CD4-positive, alpha-beta T cell treated with Interleukin-12 subunit alpha and Interleukin-12 subunit beta, for 1 hour (primary cell): ENCODE results near the gene CFAP46.

ENCODE experiments used
- DNase-seq: peaks from one replicate; pipeline ENCODE4 v3.0.0-alpha.2; 2020

CFAP46 gene

DNA sequence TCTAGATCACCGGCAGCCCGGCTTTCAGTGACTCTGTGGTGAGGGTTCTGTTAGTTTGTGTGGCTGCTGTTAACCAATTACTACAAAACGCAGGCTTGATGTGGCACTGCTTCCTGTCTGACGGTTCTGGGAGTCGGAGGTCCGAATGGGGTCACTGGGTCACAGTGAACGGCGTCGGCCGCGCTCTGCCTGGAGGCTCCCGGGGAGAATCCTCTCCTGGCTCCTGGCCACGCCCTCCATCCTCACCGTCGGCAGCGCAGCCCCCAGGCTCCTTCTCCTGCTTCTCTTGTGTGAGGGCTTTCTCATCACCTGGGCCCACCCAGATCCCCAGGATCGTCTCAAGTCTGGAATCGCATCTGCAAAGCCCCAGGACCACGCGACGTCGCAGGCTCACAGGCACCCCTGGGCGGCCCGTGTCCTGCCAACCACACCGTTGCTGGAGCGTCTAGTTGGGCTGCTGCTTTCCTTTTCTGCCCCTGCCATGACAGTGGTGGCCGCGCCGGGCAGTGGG is 124.6 kb downstream of the CFAP46 start:
- no peak for DNase-seq

DNA sequence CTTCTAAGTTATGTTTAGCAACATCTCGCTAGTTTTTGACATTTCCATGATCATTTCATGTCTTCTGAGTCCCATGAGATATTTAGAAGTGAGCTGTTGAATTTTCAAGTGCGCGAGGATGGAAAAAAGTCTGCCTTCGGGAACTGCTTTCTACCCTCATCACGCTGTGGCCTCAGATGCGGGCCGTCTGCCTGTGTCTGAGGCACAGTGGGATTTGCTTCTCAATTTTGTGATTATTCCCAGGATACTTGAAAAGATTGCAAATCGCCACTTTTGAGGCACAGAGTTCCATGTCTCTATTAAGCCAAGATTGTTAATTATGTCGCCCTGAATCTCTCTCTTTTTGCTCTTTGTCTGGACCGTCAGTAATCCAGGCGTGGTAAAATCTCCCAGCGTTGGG is 125.7 kb downstream of the CFAP46 start:
- DNase-seq, result no peak

- no peak for DNase-seq
Observed at GRCh38 chr10:132815168-132815857, 127.1 kb downstream of the CFAP46 start.

DNA sequence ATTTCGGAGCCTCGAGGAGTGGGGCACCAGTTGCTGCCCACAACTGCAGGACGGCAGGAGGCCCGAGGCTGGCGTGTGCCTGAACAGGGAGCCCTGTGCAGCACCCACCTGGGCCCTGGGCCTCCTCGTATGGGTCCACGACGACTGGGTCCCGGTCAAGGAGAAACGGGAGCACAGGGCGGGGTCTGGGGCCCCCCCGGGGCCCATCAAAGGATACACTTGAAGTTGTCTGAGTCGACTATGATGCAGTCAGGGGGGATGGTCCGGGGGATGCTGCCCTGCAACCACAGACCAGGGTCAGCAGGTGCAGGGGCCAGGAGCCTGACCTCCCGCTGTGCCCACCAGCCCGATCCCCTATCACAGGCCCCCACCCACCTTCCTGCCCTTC is 127.9 kb downstream of the CFAP46 start:
- no peak for DNase-seq

DNA sequence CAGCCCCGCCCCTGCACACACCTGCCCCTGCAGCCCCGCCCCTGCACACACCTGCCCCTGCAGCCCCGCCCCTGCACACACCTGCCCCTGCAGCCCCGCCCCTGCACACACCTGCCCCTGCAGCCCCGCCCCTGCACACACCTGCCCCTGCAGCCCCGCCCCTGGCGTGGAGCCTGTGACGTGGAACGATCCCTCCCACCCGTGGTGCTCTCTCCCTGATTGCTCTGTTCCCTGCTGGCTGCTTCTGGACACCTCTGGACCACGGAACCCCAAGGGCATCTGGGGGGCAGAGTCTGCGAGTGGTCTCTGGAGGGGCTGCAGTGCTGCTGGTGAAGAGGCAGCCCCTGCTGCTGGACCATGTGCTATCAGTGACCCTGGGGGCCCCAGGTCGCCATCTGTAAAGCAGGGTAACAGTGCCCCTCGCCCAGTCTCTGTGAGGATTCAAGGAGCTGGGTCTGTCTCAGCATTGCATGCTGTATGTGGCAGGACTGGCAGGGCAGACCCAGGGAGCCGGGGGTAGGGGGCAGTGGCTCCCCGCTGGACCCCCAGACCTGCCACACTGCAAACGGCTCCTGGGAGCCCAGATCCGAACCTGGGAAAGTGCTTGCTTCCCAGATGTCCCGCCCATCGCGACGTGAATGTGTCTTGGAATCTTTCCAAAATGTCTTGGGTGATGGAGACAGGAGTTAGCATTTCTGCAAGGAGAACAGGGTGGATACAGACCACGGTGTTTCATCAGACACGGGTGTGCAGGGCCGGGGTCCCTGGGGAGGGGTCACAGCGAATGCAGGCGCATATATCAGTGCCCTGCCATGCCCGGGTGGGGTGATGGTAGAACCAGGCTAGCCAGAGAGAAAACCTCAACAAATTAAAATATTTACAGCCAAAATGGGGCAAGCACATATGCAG is 128.6 kb downstream of the CFAP46 start:
- DNase-seq, result no peak

DNA sequence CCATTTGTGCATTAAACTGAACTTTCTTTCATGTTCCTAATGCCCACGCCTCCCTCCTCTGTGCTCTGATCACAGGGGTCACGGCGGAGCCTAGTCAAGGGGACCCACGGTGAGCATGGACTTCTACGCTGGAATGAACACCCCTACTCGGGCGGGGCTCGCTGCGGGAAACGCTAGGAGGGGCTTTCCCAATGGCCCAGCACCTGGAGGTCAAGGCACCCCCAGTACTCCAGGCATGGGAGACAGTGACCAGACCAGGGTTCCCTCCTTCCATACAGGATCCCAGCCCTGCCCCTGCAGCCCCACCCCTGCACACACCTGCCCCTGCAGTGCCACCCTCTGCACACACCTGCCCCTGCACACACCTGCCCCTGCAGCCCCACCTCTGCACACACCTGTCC is 129.4 kb downstream of the CFAP46 start:
- DNase-seq, result no peak

DNA sequence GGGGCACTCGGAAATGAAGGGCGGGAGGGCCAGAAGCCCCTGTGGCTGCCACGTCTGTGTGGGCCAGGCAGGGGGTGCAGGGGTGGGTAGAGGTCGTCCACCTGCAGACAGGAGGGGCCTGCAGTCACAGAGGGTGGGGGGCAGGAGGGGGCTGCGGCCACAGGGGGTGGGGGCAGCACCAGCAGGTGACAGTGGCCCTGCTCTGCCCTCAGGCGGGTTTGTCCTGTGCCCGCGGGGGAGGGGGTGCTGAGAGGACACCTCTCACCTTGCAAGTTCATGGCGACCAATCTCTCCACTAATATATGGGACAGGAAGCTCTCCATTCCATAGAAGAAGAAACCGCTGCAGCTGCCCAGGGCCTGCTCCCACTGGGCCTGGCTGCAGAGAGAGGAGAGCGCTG is 129.8 kb downstream of the CFAP46 start:
- no peak for DNase-seq

GRCh38 chr10:132811891-132812481 is 130.4 kb downstream of the CFAP46 start:
- no peak for DNase-seq

DNA sequence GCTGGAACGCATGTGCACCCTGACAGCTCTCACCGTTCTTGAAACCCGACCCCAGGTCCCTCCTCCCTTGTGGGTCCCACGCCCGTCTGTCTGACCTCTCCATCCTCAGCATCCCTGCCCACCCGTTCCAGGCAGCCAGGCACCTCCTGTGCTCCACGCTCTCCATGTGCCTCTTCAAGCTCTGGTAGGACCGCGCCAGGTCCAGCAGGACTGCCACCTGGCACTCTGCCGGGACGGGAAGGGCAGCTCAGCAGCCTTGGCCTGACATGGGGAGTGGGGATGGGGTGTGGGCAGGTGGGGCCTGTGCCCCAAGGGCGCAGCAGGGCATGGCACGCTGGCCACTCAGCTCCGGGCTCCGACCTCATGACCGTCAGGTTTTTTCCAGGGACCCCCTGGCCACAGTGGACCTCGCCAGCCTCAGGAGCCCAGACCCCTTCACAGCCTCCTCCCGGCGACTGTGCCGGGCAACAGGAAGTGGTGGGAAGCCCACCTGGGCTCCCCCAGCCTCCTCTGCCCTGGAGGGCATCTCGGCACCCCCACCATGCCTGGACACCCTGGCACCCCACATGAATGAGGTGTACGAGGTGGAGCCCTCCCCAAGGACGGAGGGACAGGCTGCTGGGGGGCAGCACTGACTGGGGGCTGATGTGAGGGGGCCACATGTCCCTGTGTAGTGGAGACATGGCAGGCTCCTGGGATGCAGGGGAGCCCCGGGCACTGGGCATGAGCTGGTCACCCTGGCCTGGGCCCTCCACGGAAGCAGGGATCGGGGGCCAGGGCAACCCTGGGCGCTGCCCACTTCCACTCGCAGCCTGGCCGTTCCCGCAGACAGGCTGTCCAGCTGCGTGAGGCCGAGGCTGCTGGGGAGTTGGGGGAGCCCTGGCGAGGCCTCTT is 131.3 kb downstream of the CFAP46 start:
- DNase-seq, result no peak

- DNase-seq, result no peak
Observed at GRCh38 chr10:132810141-132810806, 132.1 kb downstream of the CFAP46 start.

DNA sequence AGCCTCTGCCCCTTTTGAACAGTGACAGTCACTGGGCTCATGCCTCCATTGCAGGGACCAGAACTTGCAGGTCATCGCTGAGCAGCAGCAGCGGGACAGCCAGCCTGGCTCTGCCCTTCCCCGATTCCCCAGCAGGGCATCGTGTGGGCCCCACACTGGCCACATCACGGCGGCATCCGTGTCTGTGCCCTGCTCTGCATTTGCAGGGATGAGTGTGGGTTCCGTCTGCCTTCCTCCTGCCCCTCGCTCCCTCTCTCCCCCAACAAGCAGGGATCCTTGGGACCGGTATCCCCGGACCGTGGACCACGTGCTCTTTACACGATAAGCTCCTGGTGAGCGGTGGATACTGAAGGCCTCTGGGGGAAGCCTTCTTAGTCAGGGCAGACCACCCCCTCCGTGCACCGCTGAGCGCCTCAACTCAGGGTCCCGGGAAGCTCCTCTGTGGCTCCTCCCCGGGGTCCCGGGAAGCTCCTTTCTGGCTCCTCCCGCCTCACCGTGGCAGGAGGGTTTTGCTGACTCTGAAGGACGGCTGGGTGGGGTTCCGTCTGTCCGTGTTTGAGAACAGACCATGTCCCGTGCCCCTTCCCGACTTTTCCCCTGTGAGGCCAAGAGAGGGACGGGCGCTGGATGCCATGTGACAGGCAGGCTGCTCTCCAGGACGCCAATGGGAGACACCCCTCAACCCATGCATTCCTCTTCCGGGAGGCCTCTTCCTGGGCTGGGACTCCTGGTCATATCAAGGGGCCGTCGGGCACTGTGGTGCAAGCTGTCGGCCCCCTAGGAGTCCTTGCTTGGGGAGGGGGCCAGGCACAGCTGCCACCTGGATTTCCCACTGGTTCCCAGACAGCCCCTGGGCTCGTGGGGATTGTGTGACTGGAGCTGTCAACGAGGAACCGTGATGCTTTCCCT is 132.9 kb downstream of the CFAP46 start:
- DNase-seq, result no peak

- DNase-seq, result no peak
Observed at GRCh38 chr10:132808383-132809231, 133.8 kb downstream of the CFAP46 start.

DNA sequence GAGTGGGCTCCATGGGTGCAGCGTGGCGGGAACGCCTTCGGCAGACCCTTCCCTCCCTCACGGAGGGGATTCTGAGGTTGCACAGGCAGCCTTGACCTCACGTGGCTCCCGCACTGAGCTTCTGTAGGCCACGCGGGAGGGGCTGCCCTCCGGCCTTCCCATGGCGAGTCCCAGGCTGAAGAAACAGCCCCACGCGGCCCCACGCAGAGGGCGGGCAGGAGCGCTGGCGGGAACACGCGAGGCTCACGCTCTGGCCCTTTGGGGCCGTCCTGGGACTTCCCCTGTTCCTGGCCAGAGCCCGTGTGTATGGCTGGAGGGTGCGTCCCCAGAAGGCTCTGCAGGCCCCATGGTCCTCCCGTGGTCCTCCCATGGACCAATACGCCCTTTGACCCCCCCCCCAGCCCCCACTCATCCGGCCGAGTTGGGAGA is 134.7 kb downstream of the CFAP46 start:
- no peak for DNase-seq

DNA sequence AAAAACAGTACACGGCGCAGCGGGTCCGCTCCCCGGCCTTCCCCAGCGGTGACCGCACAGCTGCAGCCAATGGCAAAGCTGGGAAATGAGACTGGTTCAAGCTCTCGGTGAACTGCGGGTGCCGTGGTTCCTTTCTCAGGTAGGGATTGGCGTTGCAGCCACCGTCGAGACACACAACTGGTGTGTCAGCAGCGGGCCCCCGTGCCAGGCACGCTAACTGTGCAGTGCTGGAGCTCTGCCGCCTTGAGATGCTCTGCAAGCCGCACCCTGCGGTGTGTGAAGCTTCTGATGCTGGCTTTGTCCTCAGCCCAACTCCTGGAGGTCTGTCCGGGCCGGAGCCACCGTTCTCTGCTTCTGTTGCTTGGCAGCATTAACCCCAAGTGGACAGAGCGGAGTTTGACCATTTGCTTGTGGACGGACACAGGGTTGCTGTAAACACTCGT is 135.8 kb downstream of the CFAP46 start:
- no peak for DNase-seq

DNA sequence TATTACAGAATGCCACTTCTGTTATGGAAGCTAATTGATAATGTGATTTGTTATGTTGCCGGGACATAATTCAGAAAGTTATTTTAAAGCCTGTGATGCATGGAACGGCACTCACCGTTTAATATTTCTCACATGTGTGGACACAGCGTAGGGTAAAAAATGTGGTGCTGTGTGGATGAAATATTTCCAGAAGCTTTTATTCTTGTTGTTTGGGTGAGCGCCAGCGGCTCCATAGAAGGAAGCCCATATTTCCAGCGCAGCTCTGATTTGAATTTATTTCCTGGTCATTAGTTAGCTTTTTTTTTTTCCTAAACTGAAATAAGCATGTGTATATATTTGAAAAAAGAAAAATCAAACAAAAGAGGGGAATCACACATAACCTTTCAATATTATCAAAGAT is 136.3 kb downstream of the CFAP46 start:
- DNase-seq, result no peak

DNA sequence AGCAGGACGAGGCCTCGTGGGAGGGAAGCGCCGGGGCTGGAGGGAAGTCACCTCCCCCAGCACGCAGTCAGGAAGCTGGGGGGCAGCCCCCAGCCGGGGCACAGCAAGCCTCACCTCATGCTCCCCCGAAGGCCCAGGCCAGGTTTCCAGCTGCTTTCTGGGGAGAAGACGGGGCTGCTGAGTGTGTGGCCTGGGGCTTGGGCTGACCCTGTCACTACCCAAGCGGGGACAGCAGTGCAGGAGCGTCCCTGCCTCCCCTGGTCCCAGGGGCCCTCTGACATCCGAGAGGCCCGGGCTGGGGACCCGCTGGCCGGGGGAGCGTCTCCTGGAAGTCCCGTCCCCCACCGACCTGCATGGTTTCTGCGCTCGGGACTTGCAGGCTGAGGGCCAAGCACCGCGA is 136.8 kb downstream of the CFAP46 start:
- no peak for DNase-seq

DNA sequence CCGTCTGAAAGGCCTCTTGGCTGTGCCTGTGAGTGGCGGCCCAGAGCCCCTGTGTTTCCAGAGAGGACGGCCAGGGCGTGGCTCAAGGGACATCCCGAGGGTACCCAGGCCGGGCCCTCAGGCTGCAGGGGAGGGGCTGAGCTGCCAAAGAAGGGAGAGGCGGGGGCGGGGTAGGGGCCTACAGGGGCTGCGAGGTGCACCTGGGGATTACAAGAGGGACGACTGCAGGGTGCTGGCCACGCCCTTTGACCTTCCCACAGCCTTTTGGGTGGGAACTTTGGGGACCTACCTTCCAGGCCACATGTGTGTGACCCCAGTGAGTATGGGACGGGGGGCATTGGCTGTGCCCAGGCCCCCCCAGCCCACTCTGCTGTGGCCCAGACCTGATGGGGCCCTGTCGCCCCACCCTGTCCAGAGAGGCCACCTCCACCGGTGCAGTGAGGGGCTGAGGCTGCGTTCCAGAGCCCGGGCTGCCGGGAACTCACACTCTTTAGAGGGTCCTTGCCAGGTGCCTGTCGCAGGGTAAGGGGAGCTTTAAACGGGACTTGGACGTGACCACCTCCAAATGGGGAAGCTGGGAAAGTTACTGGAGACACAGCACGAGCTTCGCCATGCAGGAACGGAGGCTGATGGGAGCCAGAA is 137.5 kb downstream of the CFAP46 start:
- no peak for DNase-seq

DNA sequence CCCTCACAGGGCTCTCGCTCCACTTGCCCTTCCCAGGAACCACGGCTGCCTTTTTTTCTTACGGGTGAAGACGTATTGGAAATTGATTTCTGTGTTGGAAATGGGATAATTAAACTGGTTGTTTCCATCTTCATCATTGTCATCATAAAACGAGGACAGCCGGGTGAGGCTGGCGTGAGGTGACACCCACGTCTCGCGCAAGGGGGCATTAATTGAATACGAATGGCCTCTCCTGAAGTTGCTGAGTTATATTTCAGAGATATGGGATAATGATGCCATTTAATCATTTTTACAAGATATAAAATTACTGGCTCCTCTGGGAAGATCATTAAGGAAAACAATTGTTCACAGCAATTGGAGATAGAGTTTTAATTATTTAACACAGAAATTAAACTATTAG is 138.1 kb downstream of the CFAP46 start:
- no peak for DNase-seq
